NCI-H1105 treated with DMSO at 0.1 percent for 48 hours (cell line): ENCODE results near the gene TIMM10.
A peak's percentile ranks its signal among the peaks of the same experiment; 100 is the strongest.
"Not testable (repeated sequence)": the region's sequence is repeated elsewhere in the genome, so short reads cannot be mapped to it uniquely, and the experiment has no call there.

Experiments
- DNase-seq: peaks from one replicate; lab custom pipeline; 2025; lab: John Stamatoyannopoulos, UW

TIMM10 gene

GRCh38 chr11:57541169-57541568 is 10.6 kb upstream of the TIMM10 start:
- DNase-seq, result no peak

- DNase-seq, result no peak
Measured at GRCh38 chr11:57539342-57539741, 8.8 kb upstream of the TIMM10 start.

DNA sequence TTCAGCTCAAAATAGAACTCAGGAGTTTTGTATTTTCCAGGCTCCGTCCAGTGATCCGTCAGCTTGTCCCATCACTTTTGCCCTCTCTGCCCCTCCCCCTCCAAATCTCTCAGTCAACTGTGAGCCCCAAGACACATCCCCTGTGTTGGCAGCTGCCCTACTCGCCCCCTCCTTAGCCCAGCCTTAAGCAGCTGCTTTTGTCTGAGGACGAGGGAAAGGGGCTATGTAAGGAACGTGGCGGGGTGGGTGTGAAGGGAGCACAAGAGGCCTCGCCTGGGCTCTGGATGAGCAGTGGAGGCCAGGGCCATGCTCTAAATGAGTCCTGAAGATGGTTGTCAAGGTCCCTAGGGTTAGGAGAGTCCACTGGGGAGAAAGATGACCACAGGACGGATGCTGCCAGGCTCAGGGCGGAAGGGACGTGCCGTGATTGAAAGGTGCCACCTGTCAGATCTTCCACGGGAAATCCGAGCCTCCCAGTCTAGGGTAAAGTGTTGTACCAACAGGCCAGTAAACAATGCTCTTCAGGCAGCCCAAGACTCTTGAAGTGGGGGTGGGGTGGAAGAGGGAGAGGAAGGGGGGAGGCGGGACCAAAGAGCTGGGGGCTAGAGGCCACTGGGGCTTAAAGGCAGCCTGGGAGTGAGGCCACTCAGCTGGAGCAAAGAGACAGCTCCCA is 6.5 kb upstream of the TIMM10 start, which contains the start of gene SMTNL1:
SMTNL1 (plus strand) TSS at position 649 of the 673 bp plus-strand sequence. CDS start 5,048 bp downstream, outside the sequence.
- no peak for DNase-seq

- not testable (repeated sequence) for DNase-seq
Measured at GRCh38 chr11:57534449-57534848, 3.9 kb upstream of the TIMM10 start.

DNA sequence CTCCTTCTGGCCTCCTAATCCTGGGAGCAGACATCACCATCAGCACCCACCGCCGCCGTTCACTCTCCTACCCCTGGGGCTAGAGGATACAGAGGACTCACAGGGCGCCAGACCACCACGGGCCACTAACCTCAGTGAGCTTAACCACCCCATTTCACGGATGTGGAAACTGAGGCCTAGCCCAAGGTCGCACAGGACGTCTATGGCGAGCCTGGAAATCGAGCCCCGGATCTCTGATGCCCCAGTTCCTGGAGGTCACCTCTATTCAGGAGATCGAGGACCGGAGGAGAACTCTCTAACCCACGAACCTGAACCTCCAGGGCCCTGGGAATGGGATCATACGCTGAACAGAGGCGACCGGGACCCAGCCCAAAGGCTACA is 349 bp downstream of the TIMM10 start:
- DNase-seq, result no peak

DNA sequence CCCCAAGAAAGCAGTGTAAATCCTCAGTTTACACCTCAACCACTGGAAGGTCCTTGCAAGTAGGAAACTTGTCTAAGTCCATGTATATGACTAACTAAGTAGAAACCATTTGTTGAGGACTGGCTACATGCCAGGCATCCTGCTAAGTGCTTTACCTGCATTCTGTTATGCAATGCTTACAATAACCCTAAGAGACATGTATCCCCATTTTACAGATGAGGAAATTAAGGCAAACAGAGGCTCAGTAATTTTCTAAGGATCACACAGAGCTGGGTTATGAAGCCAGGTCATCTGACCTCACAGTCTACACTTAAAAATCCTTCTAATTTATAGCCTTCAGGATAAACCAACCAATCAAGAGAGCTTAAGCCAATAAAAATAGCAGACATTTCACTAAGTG is 1.5 kb downstream of the TIMM10 start:
- DNase-seq, result no peak

DNA sequence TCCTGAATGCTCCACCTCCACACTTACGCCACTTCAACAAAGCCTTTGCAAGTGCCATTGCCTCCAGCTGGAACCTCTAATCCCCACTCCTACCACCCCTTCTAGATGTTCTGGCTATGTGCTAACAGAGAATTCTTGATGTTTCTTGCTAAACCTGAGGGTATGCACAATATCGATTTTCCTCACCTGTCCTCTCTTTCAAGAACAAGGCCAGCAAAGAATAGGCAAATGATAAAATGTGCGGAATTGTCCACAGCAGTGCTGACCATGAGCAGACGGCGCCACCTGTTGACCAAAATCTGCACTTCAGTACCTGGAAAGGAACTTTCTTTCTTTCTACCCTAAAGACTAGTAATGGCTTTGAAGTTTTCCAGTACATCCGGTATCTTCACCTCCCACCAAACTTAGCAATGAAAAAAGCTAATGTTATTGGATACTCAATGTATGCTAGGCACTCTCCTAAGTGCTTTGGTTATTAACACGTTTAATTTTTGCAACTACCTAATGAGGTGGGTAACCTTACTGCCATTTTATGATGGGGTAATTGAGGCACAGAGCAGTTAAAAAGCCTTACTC is 3.4 kb downstream of the TIMM10 start:
- peak; percentile 57 for DNase-seq

- DNase-seq, result no peak
Measured at GRCh38 chr11:57523419-57523818, 7.1 kb downstream of the TIMM10 start.

DNA sequence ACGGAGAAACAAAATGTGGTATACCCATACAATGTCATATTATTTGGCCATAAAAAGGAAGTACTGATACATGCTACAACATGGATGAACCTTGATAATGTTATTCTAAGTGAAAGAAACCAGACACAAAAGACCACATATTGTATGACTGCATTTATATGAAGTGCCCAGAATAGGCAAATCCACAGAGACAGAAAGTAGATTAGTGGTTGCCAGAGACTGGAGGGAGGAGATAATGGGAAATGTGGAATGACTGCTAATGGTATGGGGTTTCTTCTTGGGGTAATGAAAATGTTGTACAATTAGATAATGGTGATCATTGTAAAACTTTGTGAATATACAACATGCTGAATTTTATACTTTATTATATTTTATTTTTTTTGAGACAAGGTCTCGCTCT is 9.4 kb downstream of the TIMM10 start:
- no peak for DNase-seq

- no peak for DNase-seq
Measured at GRCh38 chr11:57516061-57516443, 14.5 kb downstream of the TIMM10 start.

GRCh38 chr11:57515332-57516060 is 15.1 kb downstream of the TIMM10 start, which contains the start of gene SLC43A1:
Gene SLC43A1, minus strand, starts transcription at chr11:57515702. Its CDS starts 1,591 bp downstream, at chr11:57514111.
- peak; percentile 22 for DNase-seq

DNA sequence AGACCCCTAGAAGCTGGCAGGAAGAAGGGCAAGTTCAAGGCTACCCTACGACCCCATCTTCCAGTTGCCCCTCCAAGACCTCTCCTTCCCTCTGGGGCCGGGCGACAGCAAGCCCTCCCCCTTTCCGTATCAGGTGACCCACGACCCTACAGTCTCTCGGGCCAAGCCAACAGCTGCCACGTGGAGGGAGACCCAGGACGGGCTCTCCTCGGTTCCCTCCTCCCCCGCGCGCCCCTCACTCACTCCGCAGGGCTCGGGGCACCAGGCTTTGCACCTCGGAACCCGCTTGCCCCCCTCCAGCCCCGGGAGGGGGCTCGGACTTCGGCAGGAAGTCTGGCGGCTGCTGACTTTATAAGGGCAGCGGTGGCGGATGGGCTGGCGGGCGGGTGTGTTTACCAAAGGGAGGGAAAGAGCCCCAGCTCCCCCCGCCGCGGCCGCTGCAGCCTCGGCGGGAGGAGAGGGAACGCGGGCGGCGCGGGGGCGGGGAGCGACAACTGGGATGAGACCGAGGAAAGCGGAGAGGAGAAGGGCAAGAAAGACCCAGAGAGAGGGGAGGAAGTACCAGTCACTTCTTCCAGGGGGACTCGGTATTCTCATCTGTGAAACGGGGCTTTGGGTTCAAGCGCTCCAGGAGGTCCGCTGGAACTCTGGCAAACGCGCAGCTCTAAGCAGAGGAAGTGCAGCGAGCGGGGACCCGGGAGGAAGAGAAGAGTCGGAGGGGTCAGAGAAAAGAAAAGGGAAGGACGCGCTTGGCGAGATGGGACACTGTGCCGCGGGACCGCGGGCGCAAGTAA is 15.8 kb downstream of the TIMM10 start:
- peak; percentile 16 for DNase-seq

DNA sequence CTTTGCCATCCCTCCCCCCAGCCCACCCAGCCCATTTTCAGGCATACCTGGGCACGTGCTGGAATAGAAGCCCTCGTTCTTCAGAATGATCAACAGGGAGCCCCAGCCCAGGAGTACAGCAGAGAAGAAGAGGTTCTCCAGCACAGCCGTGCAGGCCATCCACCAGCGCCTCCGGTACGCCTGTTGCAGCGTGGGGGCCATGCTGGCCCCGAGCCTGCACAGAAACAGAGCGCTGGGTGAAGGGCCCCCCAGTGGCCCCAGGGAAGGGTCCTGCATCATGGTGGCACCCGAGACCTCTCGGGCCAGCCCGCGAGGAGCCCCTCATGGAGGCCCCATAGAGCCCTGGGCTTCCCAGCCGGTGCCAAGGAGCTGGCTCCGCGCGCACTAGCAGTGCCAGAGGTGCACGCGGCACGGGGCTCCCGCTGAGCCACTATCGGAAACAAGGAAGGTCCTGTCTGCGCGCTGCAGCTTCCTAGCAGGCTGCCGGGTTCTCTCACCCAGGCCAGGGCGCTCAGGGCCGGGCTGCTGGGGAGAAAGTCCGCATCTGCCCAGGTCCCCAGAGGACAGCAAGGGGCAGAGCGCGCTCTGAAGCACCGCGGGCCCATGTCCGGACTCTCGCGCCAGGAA is 16.5 kb downstream of the TIMM10 start:
- DNase-seq, result peak; percentile 22

DNA sequence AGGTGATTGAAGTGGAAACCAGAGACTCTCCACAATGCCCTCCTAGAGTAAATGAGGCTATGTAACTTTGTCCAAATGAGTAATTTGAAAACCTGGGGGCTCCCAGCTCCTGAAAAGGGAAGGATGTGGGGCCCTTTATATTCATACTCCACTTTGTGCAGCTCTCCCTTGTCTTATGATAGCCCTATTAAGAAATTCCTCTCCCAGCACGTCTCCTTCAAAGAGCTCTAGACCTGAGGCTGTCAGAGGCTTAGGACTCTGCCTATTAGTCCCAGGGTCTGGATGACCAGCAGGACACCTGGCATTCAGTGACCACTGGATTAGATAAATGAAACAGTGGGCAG is 17.1 kb downstream of the TIMM10 start:
- no peak for DNase-seq

GRCh38 chr11:57512646-57513451 is 17.7 kb downstream of the TIMM10 start:
- DNase-seq, result no peak

- no peak for DNase-seq
Measured at GRCh38 chr11:57511741-57512430, 18.7 kb downstream of the TIMM10 start.

GRCh38 chr11:57508341-57509170 is 22.0 kb downstream of the TIMM10 start:
- no peak for DNase-seq

GRCh38 chr11:57506522-57506921 is 24.0 kb downstream of the TIMM10 start:
- DNase-seq, result no peak

DNA sequence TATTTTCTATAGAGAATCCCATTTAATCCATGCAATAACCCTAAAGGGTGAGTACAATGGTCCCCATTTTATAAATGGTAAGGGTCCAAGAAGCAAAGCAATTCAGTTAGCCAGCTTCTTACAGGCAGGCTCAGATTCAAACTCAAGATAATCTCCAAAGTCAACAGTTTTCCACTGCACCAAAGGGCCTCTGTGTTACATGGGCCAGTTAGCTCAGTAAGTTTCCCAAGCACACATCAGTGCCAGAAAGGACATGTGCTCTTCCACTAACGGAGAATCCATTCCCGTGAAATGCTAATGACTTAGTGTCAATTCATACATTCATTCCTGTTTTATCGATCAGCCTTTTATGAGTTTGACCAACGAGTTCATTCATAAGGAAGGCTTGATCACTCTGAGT is 26.0 kb downstream of the TIMM10 start:
- DNase-seq, result no peak

- no peak for DNase-seq
Measured at GRCh38 chr11:57502870-57503269, 27.7 kb downstream of the TIMM10 start.
